NCI-H1417 (cell line): Measurements from ENCODE around the gene DNAJC12.
A peak's percentile ranks its signal among the peaks of the same experiment; 100 is the strongest.
"Not testable (repeated sequence)": the region's sequence is repeated elsewhere in the genome, so short reads cannot be mapped to it uniquely, and the experiment has no call there.

Experiments
- DNase-seq, 3 experiments: peaks; one replicate each; lab custom pipeline; 2025; lab: John Stamatoyannopoulos, UW

Gene DNAJC12

GRCh38 chr10:67792653-67793052 lies 45.3 kb downstream of the DNAJC12 start:
- DNase-seq = no peak

GRCh38 chr10:67790534-67791408 lies 47.2 kb downstream of the DNAJC12 start:
- DNase-seq = peak in 1 of 3 experiments; percentile 44

GRCh38 chr10:67789769-67790168 lies 48.2 kb downstream of the DNAJC12 start:
- no peak for DNase-seq

- DNase-seq = no peak
Measured at GRCh38 chr10:67788028-67788886, 49.7 kb downstream of the DNAJC12 start.

GRCh38 chr10:67785098-67785497 lies 52.9 kb downstream of the DNAJC12 start:
- peak in 2 of 3 experiments; percentile 27 to 74 for DNase-seq

GRCh38 chr10:67784474-67784873 lies 53.5 kb downstream of the DNAJC12 start:
- DNase-seq = no peak

GRCh38 chr10:67783606-67784294 lies 54.2 kb downstream of the DNAJC12 start:
- DNase-seq = no peak

- no peak for DNase-seq
Measured at GRCh38 chr10:67782530-67782929, 55.5 kb downstream of the DNAJC12 start.

GRCh38 chr10:67780759-67781538 lies 57.0 kb downstream of the DNAJC12 start:
- peak in 1 of 3 experiments; percentile 13 for DNase-seq

GRCh38 chr10:67780204-67780621 lies 57.8 kb downstream of the DNAJC12 start:
- not testable (repeated sequence) for DNase-seq

- DNase-seq = peak; percentile 38 to 86 (median 60)
Measured at GRCh38 chr10:67779465-67780203, 58.4 kb downstream of the DNAJC12 start.

GRCh38 chr10:67776371-67776770 lies 61.6 kb downstream of the DNAJC12 start:
- DNase-seq = no peak

- no peak for DNase-seq
Measured at GRCh38 chr10:67775279-67775678, 62.7 kb downstream of the DNAJC12 start.

- DNase-seq = no peak
Measured at GRCh38 chr10:67772894-67773511, 65.0 kb downstream of the DNAJC12 start.

- DNase-seq = no peak
Measured at GRCh38 chr10:67772151-67772550, 65.8 kb downstream of the DNAJC12 start.

GRCh38 chr10:67771200-67771599 lies 66.8 kb downstream of the DNAJC12 start:
- DNase-seq = no peak

- no peak for DNase-seq
Measured at GRCh38 chr10:67770537-67770936, 67.5 kb downstream of the DNAJC12 start.

- DNase-seq = no peak
Measured at GRCh38 chr10:67767244-67767643, 70.7 kb downstream of the DNAJC12 start.

GRCh38 chr10:67764012-67764822 lies 73.8 kb downstream of the DNAJC12 start:
- peak; percentile 88 to 96 (median 92) for DNase-seq
